Small intestine (tissue), 7 donors: ENCODE results near the gene BTRC. TPM values are rescaled to one million over a fixed set of nuclear protein-coding genes. Genes with fewer than 3 reads are reported as not detected.

Experiments
- DNase-seq, 2 donors: peaks; one replicate each; pipeline versions ENCODE4 v3.0.0 to v3.0.0-alpha.2; 2013
- FAIRE-seq: peaks from 2 replicates; lab custom pipeline; 2012; peaks lifted over from hg19 to GRCh38; lab: Jason Lieb, UNC
- H3K27ac ChIP-seq, 3 donors: one replicate each; pipeline ENCODE4 v1.5.1; 2013; ENCODE audit warnings: low read length in 2 of 3, mild to moderate bottlenecking in 2 of 3, control low read depth in 1 of 3, inconsistent platforms in 1 of 3, low read depth in 1 of 3, moderate library complexity in 1 of 3
- H3K27me3 ChIP-seq, 3 donors: one replicate each; pipeline ENCODE4 v1.6.1; 2013; ENCODE audit warnings: low read length in 3 of 3, inconsistent platforms in 1 of 3; ENCODE audit not compliant: control insufficient read depth in 3 of 3, insufficient read depth in 3 of 3
- H3K36me3 ChIP-seq, 3 donors: one replicate each; pipeline ENCODE4 v1.6.1; 2013; ENCODE audit warnings: low read length in 3 of 3, inconsistent platforms in 1 of 3, low read depth in 1 of 3, mild to moderate bottlenecking in 1 of 3, moderate library complexity in 1 of 3; ENCODE audit not compliant: control insufficient read depth in 3 of 3, insufficient read depth in 2 of 3
- H3K4me1 ChIP-seq, 3 donors: one replicate each; pipeline ENCODE4 v1.6.1; 2013; ENCODE audit warnings: low read length in 2 of 3, inconsistent platforms in 1 of 3, low read depth in 1 of 3, mild to moderate bottlenecking in 1 of 3, moderate library complexity in 1 of 3; ENCODE audit not compliant: control insufficient read depth in 3 of 3, insufficient read depth in 2 of 3
- H3K4me3 ChIP-seq, 3 donors: one replicate each; pipeline ENCODE4 v1.5.1; 2013; ENCODE audit warnings: low read length in 3 of 3, control low read depth in 1 of 3, inconsistent platforms in 1 of 3, low read depth in 1 of 3, mild to moderate bottlenecking in 1 of 3, moderate library complexity in 1 of 3
- H3K9me3 ChIP-seq, 2 donors: one replicate each; pipeline ENCODE4 v1.6.1; 2013; ENCODE audit warnings: low read depth in 1 of 2, low read length in 1 of 2; ENCODE audit not compliant: control insufficient read depth in 2 of 2, insufficient read depth in 1 of 2
- WGBS, 3 donors: extraction: QIAGEN DNeasy Blood & Tissue Kit; methylation state at CpG; one replicate each; pipeline ENCODE4 v1.1.7; 2013; 5-methylcytosine and 5-hydroxymethylcytosine counted together
- polyA plus RNA-seq, 4 donors: library from polyadenylated mRNA; stranded (reverse) in 3 of 4; unstranded in 1 of 4; fragments of 200-250 nt in 3 of 4; fragments of 120-200 nt in 1 of 4; gene quantifications; one replicate each; pipeline versions ENCODE4 v1.2.1 to v1.2.3, GENCODE V29; 2013
- donor health status: healthy with polysubstance abuse.
- donor health status: control.
- donor health status: control.
- donor health status: Bipolar disorder and iron deficiency.
- donor health status: healthy.

BTRC gene
- polyA plus RNA-seq, 4 donors: 3.0 to 12.5 (median 4.9) TPM

DNA sequence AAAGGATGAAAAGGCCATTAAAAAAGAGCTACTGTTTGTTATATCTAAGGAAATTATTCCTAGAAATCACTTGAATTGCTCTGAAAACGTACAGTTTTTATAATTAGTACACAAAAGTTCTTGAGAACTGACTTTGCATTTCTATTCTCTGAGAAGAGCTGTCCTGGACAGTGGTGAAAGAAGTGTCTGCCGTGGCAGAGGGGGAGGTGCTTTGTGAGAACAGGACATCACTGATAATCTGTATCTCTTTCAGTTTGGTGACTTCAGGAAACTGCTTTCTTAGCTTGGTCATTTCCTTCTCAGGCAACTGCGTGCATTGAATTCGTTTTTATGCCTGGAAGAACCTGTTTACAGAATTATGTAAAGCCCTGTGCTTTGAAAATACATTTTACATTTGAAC is 182.0 kb downstream of the BTRC start:
- FAIRE-seq: no peak
- peaks cover 0 to 10% (median 9%) of the 10 kb centered on the region in 3 donors for H3K36me3 ChIP-seq
- WGBS, 3 donors: 58 to 83% (median 81%) methylated on average over 4 of the region's 4 CpGs

DNA sequence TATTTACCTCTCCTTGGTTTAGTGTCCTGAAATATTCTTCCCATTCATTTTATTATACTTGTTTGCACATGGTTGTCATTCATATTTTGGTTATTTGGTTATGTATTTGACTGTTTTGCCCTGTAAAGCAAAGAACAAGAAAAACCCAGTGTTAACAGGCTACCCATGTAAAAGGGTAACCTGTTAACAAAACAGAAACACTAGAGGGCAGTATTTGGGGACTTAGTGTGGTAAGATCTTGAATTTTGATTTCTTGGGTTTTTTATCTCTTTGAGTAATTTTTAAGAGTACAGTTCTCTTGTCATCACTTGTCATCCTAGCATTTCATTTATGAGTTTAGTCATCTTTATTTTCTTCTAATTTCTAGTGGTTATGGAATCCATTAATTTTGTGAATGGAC is 182.8 kb downstream of the BTRC start:
- DNase-seq: peak; percentile 16 to 17
- H3K9me3 ChIP-seq: no peaks in the 10 kb centered on the region
- no peak overlapping the region for H3K27ac ChIP-seq
- H3K4me1 ChIP-seq: no peaks in the 10 kb centered on the region
- no peaks in the 10 kb centered on the region for H3K27me3 ChIP-seq
- H3K36me3 ChIP-seq: peaks cover 0 to 10% (median 9%) of the 10 kb centered on the region in 3 donors
- H3K4me3 ChIP-seq: no peak overlapping the region
- FAIRE-seq: no peak

More for the DNA sequence above, 182.0 kb downstream of the BTRC start:
- no peaks in the 10 kb centered on the region for H3K27me3 ChIP-seq
- no peaks in the 10 kb centered on the region for H3K4me1 ChIP-seq
- H3K27ac ChIP-seq: no peak overlapping the region
- DNase-seq: no peak
- no peak overlapping the region for H3K4me3 ChIP-seq
- H3K9me3 ChIP-seq: no peaks in the 10 kb centered on the region

DNA sequence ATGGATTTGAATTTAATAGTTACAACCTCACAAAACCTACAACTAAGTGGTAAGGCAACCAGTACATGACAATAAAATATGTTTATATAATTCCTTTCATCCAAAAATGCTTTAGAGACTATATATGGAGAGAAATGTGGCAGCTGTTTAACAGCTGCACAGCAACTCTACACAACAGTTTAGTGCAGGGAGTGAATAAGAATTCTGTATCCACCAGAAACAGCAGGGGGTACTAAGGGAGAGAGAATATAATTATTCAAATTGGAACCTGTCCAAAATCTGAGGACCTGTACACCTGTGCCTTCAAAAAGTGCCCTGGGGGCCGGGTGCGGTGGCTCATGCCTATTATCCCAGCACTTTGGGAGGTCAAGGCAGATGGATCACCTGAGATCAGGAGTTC is 184.5 kb downstream of the BTRC start:
- FAIRE-seq (no peak), DNase-seq (no peak)
- Histone ChIP-seq H3K27ac (no peak overlapping the region), H3K27me3 (no peaks in the 10 kb centered on the region), H3K9me3 (no peaks in the 10 kb centered on the region), H3K4me3 (no peak overlapping the region), H3K4me1 (no peaks in the 10 kb centered on the region), H3K36me3 (peaks cover 0 to 10% (median 8%) of the 10 kb centered on the region in 3 donors)
- WGBS, 3 donors: 87 to 92% (median 90%) methylated on average over 2 of the region's 2 CpGs

DNA sequence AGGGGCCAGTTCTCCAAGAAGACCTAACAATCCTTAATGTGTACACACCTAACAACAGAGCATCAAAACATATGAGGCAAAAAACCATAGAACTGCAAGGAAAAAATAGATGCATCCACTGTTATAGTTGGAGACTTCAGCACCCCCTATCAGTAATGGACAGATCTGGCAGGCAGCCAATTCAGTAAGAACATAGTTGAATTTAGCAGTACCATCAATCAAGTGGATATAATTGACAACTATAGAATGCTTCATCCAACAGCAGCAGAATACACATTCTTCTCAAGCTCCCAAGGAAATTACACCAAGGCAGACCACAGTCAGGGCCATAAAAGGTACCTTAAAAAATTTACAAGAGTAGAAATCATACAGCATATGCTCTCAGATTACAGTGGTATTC is 191.9 kb downstream of the BTRC start:
- H3K27ac ChIP-seq: no peak overlapping the region
- H3K36me3 ChIP-seq: peaks cover 2 to 9% (median 2%) of the 10 kb centered on the region in 3 donors
- no peak for FAIRE-seq
- H3K4me3 ChIP-seq: no peak overlapping the region
- DNase-seq: peak in 1 of 2 donors; percentile 28
- no peaks in the 10 kb centered on the region for H3K4me1 ChIP-seq
- no peaks in the 10 kb centered on the region for H3K27me3 ChIP-seq
- H3K9me3 ChIP-seq: no peaks in the 10 kb centered on the region

DNA sequence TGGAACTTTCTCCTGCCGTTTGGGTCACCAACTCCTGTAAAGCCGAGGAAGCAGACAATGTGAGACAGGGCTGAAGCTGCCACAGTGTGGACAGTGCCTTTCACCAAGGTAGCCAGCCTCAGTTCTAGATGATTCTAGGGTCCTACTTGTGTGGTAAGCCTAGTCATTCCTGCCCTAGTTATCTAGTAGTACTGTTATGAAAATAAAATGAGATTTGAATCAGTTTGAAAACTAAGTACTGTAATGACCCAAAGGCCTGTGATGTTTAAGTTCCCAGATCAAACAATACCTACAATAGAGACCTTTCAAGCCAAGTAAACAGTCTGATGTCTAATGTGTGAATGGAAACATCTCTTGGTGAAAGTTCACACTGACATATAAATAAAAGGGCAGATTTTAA is 197.0 kb downstream of the BTRC start:
- FAIRE-seq: no peak
- DNase-seq: no peak
- no peak overlapping the region for H3K4me3 ChIP-seq
- no peaks in the 10 kb centered on the region for H3K27me3 ChIP-seq
- no peaks in the 10 kb centered on the region for H3K4me1 ChIP-seq
- WGBS, 3 donors: 92 to 97% (median 97%) methylated on average over 2 of the region's 2 CpGs
- no peak overlapping the region for H3K27ac ChIP-seq
- H3K9me3 ChIP-seq: no peaks in the 10 kb centered on the region
- H3K36me3 ChIP-seq: peaks cover 0 to 29% (median 3%) of the 10 kb centered on the region in 3 donors

DNA sequence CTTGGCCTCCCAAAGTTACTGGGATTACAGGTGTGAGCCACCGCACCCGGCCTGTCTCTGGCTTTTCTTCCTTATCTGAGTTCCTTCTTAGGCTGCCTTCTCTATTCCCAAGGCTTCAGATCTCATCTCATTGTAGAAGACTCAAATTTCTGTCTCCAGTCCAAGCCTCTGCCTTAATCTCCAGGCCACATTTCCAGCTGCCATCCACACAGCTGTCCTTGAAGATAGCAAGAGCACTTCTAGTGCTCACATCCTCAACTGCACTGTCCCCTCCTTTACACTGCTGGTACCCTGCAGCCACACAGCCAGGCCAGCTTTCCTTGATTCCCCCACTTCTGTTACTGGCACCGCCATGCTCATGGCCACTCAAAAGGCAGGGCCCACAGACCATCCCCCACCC is 198.5 kb downstream of the BTRC start:
- WGBS, 3 donors: 95 to 98% (median 97%) methylated on average over 3 of the region's 3 CpGs
- H3K4me3 ChIP-seq: no peak overlapping the region

DNA sequence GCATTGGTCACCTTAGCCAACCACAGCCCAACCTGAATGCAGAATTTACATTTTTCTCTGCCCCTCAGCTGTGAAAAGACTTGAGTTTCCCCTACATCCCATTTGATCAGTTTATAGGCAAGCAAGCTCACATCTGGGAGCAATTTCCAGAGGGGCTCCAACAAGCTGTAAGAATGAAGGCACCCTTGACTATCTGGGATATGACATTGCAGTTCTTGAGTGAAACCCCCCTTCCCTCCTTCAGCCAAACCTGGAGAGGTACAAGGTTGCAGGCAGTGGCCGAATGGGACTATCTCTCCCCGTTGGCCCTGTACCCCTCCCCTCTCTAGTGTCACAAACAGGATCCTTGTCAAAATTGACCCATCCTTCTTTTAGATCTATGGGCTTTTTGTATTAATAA is 203.6 kb downstream of the BTRC start:
- Histone ChIP-seq H3K4me3 (no peak overlapping the region), H3K27me3 (no peaks in the 10 kb centered on the region), H3K4me1 (no peaks in the 10 kb centered on the region), H3K36me3 (peaks cover 0 to 15% (median 2%) of the 10 kb centered on the region in 3 donors), H3K27ac (no peak overlapping the region), H3K9me3 (no peaks in the 10 kb centered on the region)
- no peak for FAIRE-seq
- WGBS, 3 donors: 83 to 86% (median 83%) methylated on average over 2 of the region's 2 CpGs
- DNase-seq: no peak

More for the DNA sequence above, 198.5 kb downstream of the BTRC start:
- H3K27me3 ChIP-seq: no peaks in the 10 kb centered on the region
- DNase-seq (no peak), FAIRE-seq (no peak)
- no peaks in the 10 kb centered on the region for H3K4me1 ChIP-seq
- peaks cover 0 to 29% (median 3%) of the 10 kb centered on the region in 3 donors for H3K36me3 ChIP-seq
- no peak overlapping the region for H3K27ac ChIP-seq
- no peaks in the 10 kb centered on the region for H3K9me3 ChIP-seq

DNA sequence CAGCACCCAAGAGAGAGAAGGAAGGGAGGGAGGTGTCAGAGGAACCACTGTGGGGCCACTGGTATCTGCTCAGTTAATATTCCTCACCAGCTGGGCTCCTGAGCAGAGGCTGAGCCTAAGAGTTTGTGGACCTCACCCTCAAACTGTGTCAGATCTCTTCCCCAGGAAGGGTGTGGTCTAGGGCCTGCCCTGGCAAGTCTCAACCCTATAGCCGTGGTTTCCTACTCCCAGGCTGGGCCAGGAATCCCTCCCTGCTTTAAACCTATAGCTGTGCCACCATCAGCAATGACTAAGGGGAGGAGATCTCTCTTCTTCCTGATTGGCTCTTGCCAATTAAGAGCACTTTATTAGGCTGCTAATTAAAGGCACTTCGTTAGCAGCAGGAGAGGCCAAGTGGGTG is 204.2 kb downstream of the BTRC start:
- H3K36me3 ChIP-seq: peaks cover 0 to 9% (median 0%) of the 10 kb centered on the region in 3 donors
- no peaks in the 10 kb centered on the region for H3K9me3 ChIP-seq
- peaks cover 0 to 6% (median 0%) of the 10 kb centered on the region in 3 donors for H3K27me3 ChIP-seq
- FAIRE-seq (no peak), DNase-seq (peak in 1 of 2 donors; percentile 13)
- H3K4me3 ChIP-seq: no peak overlapping the region
- WGBS, 3 donors: 53 to 56% (median 56%) methylated on average over 2 of the region's 2 CpGs
- no peaks in the 10 kb centered on the region for H3K4me1 ChIP-seq
- H3K27ac ChIP-seq: no peak overlapping the region
